Stomach (tissue), 9 donors: Measurements from ENCODE around the gene SOS1. TPM values are rescaled to one million over a fixed set of nuclear protein-coding genes. Genes with fewer than 3 reads are reported as not detected.

Source experiments
- DNase-seq, 2 donors: peaks; one replicate each; pipeline versions ENCODE4 v3.0.0 to v3.0.0-alpha.2; 2013 to 2019
- H3K27ac ChIP-seq, 5 donors: fragments of 200-600 bp in 4 of 5; sonication (generic) in 4 of 5; one replicate each; pipeline ENCODE4 v1.5.1; 2013 to 2019; ENCODE audit warnings: mild to moderate bottlenecking in 1 of 5, moderate library complexity in 1 of 5
- H3K27me3 ChIP-seq, 3 donors: fragments of 200-600 bp; sonication (generic); one replicate each; pipeline ENCODE4 v1.5.1; 2017 to 2019; ENCODE audit warnings: mixed run types in 1 of 3
- H3K36me3 ChIP-seq, 4 donors: fragments of 200-600 bp; sonication (generic); 1 replicate in 3 of 4; 2 replicates in 1 of 4; pipeline ENCODE4 v1.5.1; 2016 to 2019
- H3K4me1 ChIP-seq, 4 donors: fragments of 200-600 bp; sonication (generic); one replicate each; pipeline ENCODE4 v1.5.1; 2016 to 2019
- H3K4me3 ChIP-seq, 4 donors: fragments of 200-600 bp; sonication (generic) in 3 of 4; one replicate each; pipeline ENCODE4 v1.5.1; 2016 to 2019; ENCODE audit warnings: mild to moderate bottlenecking in 1 of 4
- H3K9me3 ChIP-seq, 4 donors: fragments of 200-600 bp; sonication (generic); one replicate each; pipeline ENCODE4 v1.5.1; 2016 to 2019
- CTCF ChIP-seq, 7 experiments: fragments of 450-650 bp in 4 of 7; fragments of 200-600 bp in 3 of 7; sonication (generic) in 3 of 7; IDR thresholded peaks; one replicate each; pipeline ENCODE4 v1.5.1; 2016 to 2019; ENCODE audit warnings: antibody characterized with exemption in 7 of 7, control low read depth in 2 of 7, mild to moderate bottlenecking in 1 of 7
- EP300 ChIP-seq: sonication (generic); formaldehyde crosslinking; IDR thresholded peaks from one replicate; pipeline ENCODE4 v1.6.1; 2017; ENCODE audit warnings: antibody characterized with exemption
- POLR2A ChIP-seq, 4 donors: fragments of 450-650 bp; IDR thresholded peaks; one replicate each; pipeline ENCODE4 v1.6.1; 2016; ENCODE audit warnings: antibody characterized with exemption in 4 of 4, control low read depth in 2 of 4, mild to moderate bottlenecking in 1 of 4, moderate library complexity in 1 of 4
- POLR2AphosphoS5 ChIP-seq, 3 donors: sonication (generic); formaldehyde crosslinking; IDR thresholded peaks; one replicate each; pipeline ENCODE4 v1.6.1; 2016; ENCODE audit warnings: antibody characterized with exemption in 3 of 3
- WGBS, 5 donors: extraction: QIAGEN DNeasy Blood & Tissue Kit in 3 of 5; methylation state at CpG; one replicate each; pipeline versions ENCODE4 v1.1.5 to v1.1.7; 2013 to 2018; 5-methylcytosine and 5-hydroxymethylcytosine counted together
- intact Hi-C: fragments of 100-400 bp; cut with DNase I; formaldehyde crosslinking; loops from one replicate; pipeline ENCODE4 v1.15.1; 2023; ENCODE audit warnings: low total_unique reads
- polyA plus RNA-seq, 3 donors: library from polyadenylated mRNA; stranded (reverse); fragments of 200-250 nt; gene quantifications; one replicate each; pipeline ENCODE4 v1.2.3, GENCODE V29; 2013
- total RNA-seq, 5 donors: library from RNA; depleted of rRNA; stranded (reverse); fragments of >200 nt; gene quantifications; one replicate each; pipeline versions ENCODE4 v1.1.0 to v1.2.3, GENCODE V29; 2014 to 2016
- donor health status: healthy with polysubstance abuse.
- donor health status: Bipolar disorder and iron deficiency.
- donor health status: healthy.

Gene SOS1
- total and polyA plus RNA-seq, 8 donors: 4.5 to 46.4 (median 19.2) TPM

- whole genome bisulfite sequencing, 5 donors: 49 to 54% (median 52%) methylated on average over 11 of the region's 11 CpGs
- H3K4me1 ChIP-seq: peaks cover 0 to 14% (median 0%) of the 10 kb centered on the region in 4 donors
- no peaks in the 10 kb centered on the region for H3K36me3 ChIP-seq
- peak; percentile 77 to 91 for DNase-seq
- intact Hi-C loops: no loop called here
- no peak overlapping the region for H3K4me3 ChIP-seq
- no peak overlapping the region for H3K27ac ChIP-seq
- no peaks in the 10 kb centered on the region for H3K9me3 ChIP-seq
- no peaks in the 10 kb centered on the region for H3K27me3 ChIP-seq
- TF ChIP-seq CTCF (IDR thresholded peaks at IDR 0.05) (peak in 5 of 7 experiments; percentile 56 to 72 (median 60)), POLR2A (IDR thresholded peaks at IDR 0.05) (no peak)
Measured at GRCh38 chr2:38947241-38948239, 173.3 kb downstream of the SOS1 start.

- Histone ChIP-seq H3K27ac (peak overlapping the region in 1 of 5 donors; percentile 12), H3K4me1 (peaks cover 0 to 14% (median 0%) of the 10 kb centered on the region in 4 donors), H3K36me3 (no peaks in the 10 kb centered on the region), H3K27me3 (no peaks in the 10 kb centered on the region), H3K4me3 (no peak overlapping the region), H3K9me3 (no peaks in the 10 kb centered on the region)
- intact Hi-C loops: no loop called here
- no peak for TF ChIP-seq POLR2A (IDR thresholded peaks at IDR 0.05)
- no peak for TF ChIP-seq POLR2AphosphoS5 (IDR thresholded peaks at IDR 0.05)
- no peak for TF ChIP-seq EP300
- no peak for TF ChIP-seq CTCF (IDR thresholded peaks at IDR 0.05)
- 70 to 83% (median 78%) methylated on average over 5 of the region's 5 CpGs for WGBS, 5 donors
- no peak for DNase-seq
Measured at GRCh38 chr2:38945911-38946310, 174.9 kb downstream of the SOS1 start.

GRCh38 chr2:38945372-38945771, 175.5 kb downstream of the SOS1 start:
- Histone ChIP-seq H3K4me1 (peaks cover 0 to 14% (median 0%) of the 10 kb centered on the region in 4 donors), H3K27ac (no peak overlapping the region), H3K36me3 (no peaks in the 10 kb centered on the region), H3K4me3 (no peak overlapping the region), H3K27me3 (no peaks in the 10 kb centered on the region), H3K9me3 (no peaks in the 10 kb centered on the region)
- WGBS, 5 donors: 76 to 87% (median 84%) methylated on average over 4 of the region's 4 CpGs
- TF ChIP-seq POLR2AphosphoS5 (IDR thresholded peaks at IDR 0.05): no peak
- TF ChIP-seq CTCF (IDR thresholded peaks at IDR 0.05): no peak
- TF ChIP-seq POLR2A (IDR thresholded peaks at IDR 0.05): no peak
- peak in 1 of 2 donors; percentile 12 for DNase-seq
- intact Hi-C loops: no loop called here

GRCh38 chr2:38943784-38944183, 177.1 kb downstream of the SOS1 start:
- no peak for DNase-seq
- no peak for TF ChIP-seq EP300
- intact Hi-C loops: no loop called here
- H3K4me1 ChIP-seq: peaks cover 0 to 14% (median 0%) of the 10 kb centered on the region in 4 donors
- H3K4me3 ChIP-seq: no peak overlapping the region
- H3K9me3 ChIP-seq: no peaks in the 10 kb centered on the region
- no peaks in the 10 kb centered on the region for H3K27me3 ChIP-seq
- H3K36me3 ChIP-seq: no peaks in the 10 kb centered on the region
- no peak overlapping the region for H3K27ac ChIP-seq

GRCh38 chr2:38940746-38941145, 180.1 kb downstream of the SOS1 start:
- Histone ChIP-seq H3K27me3 (no peaks in the 10 kb centered on the region), H3K27ac (no peak overlapping the region), H3K4me3 (no peak overlapping the region), H3K36me3 (peaks cover 0 to 7% (median 0%) of the 10 kb centered on the region in 4 donors), H3K9me3 (no peaks in the 10 kb centered on the region), H3K4me1 (no peaks in the 10 kb centered on the region)
- intact Hi-C loops: no loop called here
- WGBS, 5 donors: 70 to 90% (median 86%) methylated on average over 1 of the region's 1 CpG
- no peak for TF ChIP-seq POLR2A (IDR thresholded peaks at IDR 0.05)
- no peak for TF ChIP-seq EP300
- no peak for TF ChIP-seq POLR2AphosphoS5 (IDR thresholded peaks at IDR 0.05)
- no peak for TF ChIP-seq CTCF (IDR thresholded peaks at IDR 0.05)
- no peak for DNase-seq
